HL-60/S4 treated with retinoic acid at 250 ng/mL for 4 days and 3 days (cell line): Measurements from ENCODE around the gene FANK1.
"Not testable (repeated sequence)": the region's sequence is repeated elsewhere in the genome, so short reads cannot be mapped to it uniquely, and the experiment has no call there.

Source experiments
- in situ Hi-C: fragments of 300-500 bp; cut with MboI; formaldehyde crosslinking; loops from 2 replicates; pipeline ENCODE4 v1.7.0; 2022; ENCODE audit warnings: low sequenced_read_pairs

FANK1 gene

DNA sequence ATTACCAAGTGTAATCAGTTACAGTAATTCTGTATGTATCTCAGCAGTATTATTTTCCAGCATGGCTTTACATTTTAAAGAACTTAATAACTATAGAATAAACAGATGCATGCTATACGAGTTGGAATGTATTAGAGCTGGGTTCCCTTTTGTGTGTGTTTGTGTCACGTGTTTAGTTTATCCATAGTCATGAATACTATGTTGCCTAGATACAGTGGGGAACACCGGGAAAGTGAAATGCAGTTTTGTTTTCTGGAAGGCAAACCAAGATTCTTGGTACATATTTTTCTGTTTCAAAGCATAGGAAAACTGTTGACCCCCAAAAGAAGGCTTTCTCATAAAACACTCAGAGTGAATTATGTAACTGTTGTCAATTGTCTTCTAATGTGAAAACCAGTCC, 119.0 kb downstream of the FANK1 start:
- in situ Hi-C loops: no loop called here

- in situ Hi-C loops: no loop called here
Measured at GRCh38 chr10:126016156-126016805, 119.9 kb downstream of the FANK1 start.

DNA sequence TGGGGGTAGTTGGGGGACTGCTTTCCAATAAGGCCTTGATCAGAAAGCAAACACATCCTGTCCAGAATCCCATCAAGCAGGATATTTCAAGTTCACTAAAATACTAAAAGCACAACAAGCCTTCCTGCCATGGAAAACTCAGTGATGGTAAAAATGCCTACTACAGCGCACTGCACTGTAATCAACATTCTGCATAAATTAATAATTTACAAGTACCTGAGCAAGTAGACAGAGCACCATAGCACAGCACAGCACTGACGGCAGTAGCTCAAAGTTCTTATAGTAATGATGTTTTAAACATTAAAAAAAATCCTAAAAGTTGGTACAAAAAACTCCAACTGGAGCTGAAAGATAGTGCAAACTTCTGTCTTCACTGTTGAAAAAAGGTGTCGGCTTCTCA, 120.5 kb downstream of the FANK1 start:
- in situ Hi-C loops: no loop called here

GRCh38 chr10:126017961-126018560, 121.7 kb downstream of the FANK1 start:
- in situ Hi-C loops: no loop called here

DNA sequence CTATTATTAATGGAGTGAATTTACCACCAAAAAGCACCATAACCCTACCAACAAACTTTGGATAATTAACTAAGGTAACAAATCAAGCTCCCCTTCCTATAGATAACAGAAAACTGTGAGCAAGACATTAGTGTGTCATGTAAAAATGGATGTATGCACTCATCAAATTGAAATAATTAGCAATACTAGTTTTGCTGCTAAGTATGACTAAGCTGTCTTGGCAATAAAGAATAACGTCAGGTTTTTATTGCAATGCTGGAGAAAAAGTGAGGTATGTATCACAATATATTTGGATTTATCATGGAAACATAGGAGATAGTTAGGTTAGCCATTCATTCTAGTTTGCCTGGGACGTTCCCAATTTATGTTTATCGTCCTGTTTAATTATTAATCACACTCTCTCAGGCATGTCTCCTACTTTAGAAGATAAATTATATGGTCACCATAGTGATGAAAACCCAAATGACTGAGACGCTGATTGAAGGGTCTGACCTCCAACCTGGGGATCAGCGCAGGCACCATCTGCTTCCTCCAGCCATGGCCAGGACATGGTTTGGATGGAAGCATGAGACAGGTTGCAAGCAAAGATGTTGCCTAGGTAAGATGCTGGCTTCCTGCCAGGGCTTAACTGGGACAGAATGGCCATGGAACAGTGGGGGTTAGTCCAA, 125.6 kb downstream of the FANK1 start:
- in situ Hi-C loops: no loop called here

GRCh38 chr10:126022841-126023240, 126.5 kb downstream of the FANK1 start:
- in situ Hi-C loops: no loop called here

GRCh38 chr10:126027692-126028091, 131.3 kb downstream of the FANK1 start:
- in situ Hi-C loops: no loop called here

GRCh38 chr10:126029999-126030398, 133.6 kb downstream of the FANK1 start:
- in situ Hi-C loops: no loop called here

- in situ Hi-C loops: no loop called here
Measured at GRCh38 chr10:126034586-126034985, 138.2 kb downstream of the FANK1 start.

DNA sequence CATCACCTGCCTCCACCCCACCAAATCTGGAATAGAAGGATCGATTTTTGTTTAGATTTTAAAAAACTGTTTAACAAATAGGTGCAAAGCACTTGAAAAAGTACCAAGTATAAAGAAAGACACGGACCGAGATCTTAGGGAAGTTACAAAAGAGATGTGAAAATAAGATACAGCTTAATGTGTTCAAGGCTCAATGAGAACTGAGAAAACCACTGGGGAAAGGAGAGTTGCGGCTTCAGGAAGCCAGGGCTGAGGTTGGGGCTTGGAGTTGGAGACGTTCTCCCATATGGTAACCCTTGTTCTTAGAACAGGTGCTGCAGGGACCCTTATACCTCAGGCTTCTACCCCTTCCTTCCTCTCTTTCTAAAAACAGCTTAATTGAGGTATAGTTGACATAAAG, 140.2 kb downstream of the FANK1 start:
- in situ Hi-C loops: no loop called here

DNA sequence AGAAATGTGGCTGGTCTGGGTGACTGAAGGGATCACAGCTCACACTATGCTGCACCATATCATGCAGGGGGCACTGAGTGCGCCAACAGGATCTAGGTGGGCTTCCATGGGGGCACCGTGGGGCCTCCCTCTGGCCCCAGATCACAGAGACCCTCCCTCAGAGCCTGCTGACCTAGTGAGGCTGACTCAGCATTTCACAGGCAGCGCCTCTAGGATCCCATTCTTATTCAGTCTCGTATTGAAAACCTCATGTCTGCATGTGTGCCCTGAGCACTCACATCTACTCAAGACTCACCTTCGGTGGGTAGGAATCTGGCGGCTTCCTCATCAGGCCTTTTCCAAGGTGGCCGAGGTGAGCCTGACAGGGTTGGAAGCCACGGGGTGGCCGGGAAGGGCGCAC, 141.6 kb downstream of the FANK1 start:
- in situ Hi-C loops: no loop called here

DNA sequence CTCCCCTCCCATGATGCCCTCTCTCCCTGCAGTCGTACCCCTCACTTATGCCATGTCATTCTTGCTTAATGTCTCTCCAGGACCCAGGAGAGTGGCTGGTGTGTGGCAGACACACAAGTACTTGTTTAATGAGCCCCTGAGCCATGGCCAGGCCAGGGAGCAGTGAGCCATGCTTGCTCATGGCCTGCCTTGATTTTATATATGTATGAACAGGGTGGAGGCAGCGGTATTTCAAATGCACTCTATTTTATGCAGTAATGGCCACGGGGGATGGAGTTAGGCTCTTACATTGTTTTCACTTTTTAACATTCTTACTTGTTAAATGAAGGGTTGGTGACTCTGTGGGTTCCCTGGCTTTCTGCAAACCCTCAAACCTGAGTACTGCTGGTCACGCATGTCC, 144.8 kb downstream of the FANK1 start:
- in situ Hi-C loops: no loop called here

GRCh38 chr10:126041804-126042231, 145.5 kb downstream of the FANK1 start:
- in situ Hi-C loops: no loop called here

DNA sequence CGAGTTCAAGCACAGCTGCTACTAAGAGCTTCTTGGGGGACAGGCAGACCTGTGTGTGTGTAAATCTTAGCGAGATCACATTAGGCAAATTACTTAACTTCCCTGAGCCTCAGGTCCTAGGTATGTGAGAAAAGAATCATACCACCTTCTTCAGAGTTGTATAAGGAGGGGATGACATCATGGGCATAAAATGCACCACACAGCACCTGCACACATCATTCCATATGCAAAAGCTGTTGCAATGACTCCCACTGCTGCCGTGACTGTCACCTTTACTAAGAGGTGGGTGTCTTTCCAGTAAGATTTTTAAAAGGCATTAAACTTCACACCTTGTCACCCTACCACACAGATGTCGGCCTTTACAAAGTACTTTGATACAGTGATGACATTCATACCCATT, 146.0 kb downstream of the FANK1 start:
- in situ Hi-C loops: no loop called here

- in situ Hi-C loops: no loop called here
Measured at GRCh38 chr10:126042906-126043305, 146.5 kb downstream of the FANK1 start.

DNA sequence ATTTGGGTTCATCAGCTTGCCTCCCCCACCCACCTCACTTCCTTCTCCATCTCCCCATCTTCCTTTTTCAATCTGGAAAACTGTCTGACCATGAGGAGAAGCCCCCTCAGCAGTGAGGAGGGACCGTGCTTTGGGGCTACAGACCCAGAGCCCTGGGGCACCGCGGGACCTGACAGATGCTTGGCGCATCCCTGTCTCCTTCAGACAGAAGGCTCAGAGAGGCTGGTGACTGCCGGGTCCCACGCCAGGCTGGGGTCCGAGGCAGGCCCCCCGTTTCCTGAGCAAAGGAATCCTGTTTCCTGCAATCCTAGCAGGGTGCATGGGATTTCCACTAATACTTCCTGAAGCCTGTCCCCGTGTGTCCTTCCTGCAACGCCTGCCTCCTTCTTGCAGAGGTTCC, 147.0 kb downstream of the FANK1 start:
- in situ Hi-C loops: no loop called here

DNA sequence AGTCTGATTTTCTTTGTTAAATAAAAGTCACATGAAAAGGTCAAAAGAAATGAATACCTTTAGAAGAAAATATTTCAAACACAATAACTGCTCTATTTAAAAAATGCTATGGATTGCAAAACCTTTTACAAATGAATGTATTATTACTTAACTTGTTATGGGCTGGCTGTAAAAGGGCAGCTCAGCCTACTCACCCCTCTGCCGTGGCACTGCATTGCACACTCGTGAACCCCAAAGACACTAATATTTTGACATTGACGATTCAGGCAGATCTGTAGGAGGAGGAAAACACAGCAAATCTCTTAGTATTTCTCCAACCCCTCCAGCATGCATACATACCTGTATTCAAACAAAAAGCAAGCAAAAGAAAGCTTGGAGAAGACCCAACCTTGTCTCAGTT, 149.5 kb downstream of the FANK1 start:
- in situ Hi-C loops: no loop called here

DNA sequence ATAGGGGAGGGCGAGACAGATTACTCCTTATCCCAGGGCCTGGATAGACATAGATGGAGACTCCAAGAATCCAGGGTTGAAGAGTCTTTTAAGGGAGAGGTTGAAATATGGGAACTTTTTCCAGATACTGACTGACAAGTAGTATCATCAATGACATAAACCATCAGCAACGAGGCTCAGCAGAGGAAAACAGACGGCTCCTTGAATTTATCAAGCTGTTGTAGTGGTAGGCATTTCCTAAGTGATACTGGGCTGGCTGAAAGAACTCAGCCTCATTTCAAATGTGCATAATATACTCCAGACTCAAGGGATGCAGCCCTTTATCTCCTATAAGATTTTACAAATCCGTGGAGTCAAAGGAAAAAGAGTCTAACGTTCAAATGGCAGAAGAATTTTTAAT, 150.5 kb downstream of the FANK1 start:
- in situ Hi-C loops: no loop called here

- in situ Hi-C loops: not testable (repeated sequence)
Measured at GRCh38 chr10:126047749-126048148, 151.4 kb downstream of the FANK1 start.

GRCh38 chr10:126049759-126050700, 153.7 kb downstream of the FANK1 start:
- in situ Hi-C loops: no loop called here

DNA sequence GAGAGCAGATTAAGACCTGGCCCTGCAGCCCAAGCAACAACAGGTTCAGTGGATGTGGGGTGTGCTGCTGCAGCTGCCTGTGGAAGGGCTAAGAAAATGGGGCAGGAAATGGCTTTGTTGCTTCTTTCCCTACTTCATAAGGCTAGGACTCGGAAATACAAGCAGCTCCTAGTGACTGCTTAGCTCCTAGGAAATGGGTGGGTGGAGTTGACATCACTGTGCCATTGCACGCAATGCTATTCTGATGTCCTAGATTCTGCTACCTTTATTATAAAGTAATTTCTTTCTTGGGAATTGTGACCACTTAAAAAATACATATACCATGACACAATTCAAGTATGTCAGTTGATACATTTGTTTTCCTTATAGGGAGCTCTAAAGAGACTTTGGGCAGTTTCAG, 155.8 kb downstream of the FANK1 start:
- in situ Hi-C loops: no loop called here
